ENCODE measurements around the gene FAS. TPM values are rescaled to one million over a fixed set of nuclear protein-coding genes. Genes with fewer than 3 reads are reported as not detected.

FAS gene
- total RNA-seq, 2 donors from 2014 or later = 24.0 to 32.6 TPM

DNA sequence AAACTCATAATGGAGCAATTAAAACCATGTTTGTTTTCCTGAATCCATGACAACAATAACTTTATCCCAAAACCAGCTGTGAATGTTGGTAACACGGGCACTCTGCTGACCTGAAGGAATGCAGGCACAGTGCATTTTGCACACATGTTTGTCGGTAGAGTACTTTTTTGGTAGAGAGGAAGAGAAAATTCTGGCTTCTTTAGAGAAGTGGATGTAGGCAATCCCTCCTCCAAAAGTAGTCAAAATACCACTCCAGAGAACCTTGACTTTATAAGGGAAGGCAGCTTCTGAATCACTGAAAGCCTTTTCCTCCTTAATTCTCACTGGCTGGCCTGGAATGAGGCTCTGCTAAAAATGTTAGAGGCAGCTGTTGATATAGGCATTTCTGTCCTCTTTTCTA lies 22.2 kb upstream of the FAS start:
- TF ChIP-seq, protein P1, sequence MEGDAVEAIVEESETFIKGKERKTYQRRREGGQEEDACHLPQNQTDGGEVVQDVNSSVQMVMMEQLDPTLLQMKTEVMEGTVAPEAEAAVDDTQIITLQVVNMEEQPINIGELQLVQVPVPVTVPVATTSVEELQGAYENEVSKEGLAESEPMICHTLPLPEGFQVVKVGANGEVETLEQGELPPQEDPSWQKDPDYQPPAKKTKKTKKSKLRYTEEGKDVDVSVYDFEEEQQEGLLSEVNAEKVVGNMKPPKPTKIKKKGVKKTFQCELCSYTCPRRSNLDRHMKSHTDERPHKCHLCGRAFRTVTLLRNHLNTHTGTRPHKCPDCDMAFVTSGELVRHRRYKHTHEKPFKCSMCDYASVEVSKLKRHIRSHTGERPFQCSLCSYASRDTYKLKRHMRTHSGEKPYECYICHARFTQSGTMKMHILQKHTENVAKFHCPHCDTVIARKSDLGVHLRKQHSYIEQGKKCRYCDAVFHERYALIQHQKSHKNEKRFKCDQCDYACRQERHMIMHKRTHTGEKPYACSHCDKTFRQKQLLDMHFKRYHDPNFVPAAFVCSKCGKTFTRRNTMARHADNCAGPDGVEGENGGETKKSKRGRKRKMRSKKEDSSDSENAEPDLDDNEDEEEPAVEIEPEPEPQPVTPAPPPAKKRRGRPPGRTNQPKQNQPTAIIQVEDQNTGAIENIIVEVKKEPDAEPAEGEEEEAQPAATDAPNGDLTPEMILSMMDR (IDR thresholded peaks at IDR 0.05) = no peak

DNA sequence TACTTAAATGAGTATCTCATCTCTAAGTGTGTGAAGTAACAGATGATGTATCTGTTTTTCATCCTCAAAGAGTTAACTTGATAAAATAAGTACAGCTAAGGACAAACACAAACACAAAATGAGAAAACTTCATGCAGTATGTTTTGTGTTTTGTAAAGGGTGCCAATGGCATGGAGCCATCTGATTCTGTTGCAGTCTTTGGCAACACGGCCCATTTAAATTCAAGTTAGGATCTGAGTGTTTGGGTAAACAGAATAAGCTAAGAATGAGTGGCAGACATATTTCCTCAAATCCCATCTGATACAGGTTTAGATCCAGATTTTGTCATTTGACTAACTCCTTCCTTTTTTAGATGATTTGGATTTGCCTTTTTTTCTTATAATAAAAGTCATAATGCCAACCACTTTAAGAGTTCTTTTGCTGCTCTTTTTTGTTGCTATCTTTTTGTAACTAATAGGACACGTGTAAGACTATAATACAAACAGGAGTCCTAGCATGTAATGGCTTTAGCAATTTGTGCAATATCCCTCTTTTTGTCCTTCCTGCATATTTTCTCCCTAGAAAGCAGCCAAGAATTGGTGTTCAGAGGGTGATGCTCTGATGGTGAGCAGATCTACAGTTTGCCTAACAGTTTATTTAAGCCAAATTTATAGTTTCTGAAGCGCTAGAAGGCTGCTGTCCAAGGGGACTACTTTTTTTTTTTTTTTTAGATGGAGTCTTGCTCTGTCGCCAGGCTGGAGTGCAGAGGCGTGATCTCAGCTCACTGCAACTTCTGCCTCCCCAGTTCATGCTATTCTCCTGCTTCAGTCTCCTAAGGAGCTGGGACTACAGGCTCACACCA lies 19.2 kb upstream of the FAS start:
- ATAC-seq (ENCODE audit: insufficient number of reproducible peaks, low FRiP score, low read depth) (no peak), DNase-seq (ENCODE audit: low spot score) (no peak)
- Histone ChIP-seq H3K4me3 (peak overlapping the region; percentile 52), H3K27ac (peak overlapping the region; percentile 87 to 90), H3K27me3 (replicated peaks; ENCODE audit: insufficient read depth) (no peaks in the 10 kb centered on the region), H3K9me3 (no peaks in the 10 kb centered on the region), H3K4me1 (ENCODE audit: control insufficient read depth in 1 of 2, low read depth in 2 of 2) (peaks cover 47 to 89% of the 10 kb centered on the region in 2 donors), H3K36me3 (no peaks in the 10 kb centered on the region)
- TF ChIP-seq, protein P1 (IDR thresholded peaks at IDR 0.05) = no peak

More for the DNA sequence above, 22.2 kb upstream of the FAS start:
- ATAC-seq (ENCODE audit: insufficient number of reproducible peaks, low FRiP score, low read depth) (peak; percentile 74), DNase-seq (ENCODE audit: low spot score) (no peak)
- H3K36me3 ChIP-seq = no peaks in the 10 kb centered on the region
- peak overlapping the region; percentile 19 for H3K4me3 ChIP-seq
- H3K27ac ChIP-seq = peak overlapping the region; percentile 80 to 87
- no peaks in the 10 kb centered on the region for H3K9me3 ChIP-seq
- H3K27me3 ChIP-seq (replicated peaks; ENCODE audit: insufficient read depth) = no peaks in the 10 kb centered on the region
- peaks cover 59 to 90% of the 10 kb centered on the region in 2 donors for H3K4me1 ChIP-seq (ENCODE audit: control insufficient read depth in 1 of 2, low read depth in 2 of 2)

DNA sequence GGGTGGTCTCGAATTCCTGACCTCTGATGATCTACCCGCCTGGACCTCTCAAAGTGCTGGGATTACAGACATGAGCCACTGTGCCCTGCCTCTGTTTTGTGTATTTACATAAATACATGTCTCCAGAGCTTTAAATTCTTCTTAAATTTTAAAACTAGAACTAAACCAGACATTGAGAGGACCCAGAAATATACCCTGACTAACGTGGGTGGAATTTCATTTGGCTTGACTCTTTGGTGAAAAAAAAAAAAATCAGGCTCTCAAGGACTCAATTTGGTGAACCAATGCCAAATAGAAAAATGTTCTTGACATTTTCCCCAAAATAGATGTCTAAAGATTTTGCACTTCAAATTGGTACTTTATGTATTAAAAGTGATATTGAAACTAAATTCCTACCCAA lies 16.6 kb upstream of the FAS start:
- Histone ChIP-seq H3K36me3 (no peaks in the 10 kb centered on the region), H3K9me3 (no peaks in the 10 kb centered on the region), H3K27ac (peak overlapping the region; percentile 87 to 90), H3K27me3 (replicated peaks; ENCODE audit: insufficient read depth) (no peaks in the 10 kb centered on the region), H3K4me1 (ENCODE audit: control insufficient read depth in 1 of 2, low read depth in 2 of 2) (peaks cover 29 to 70% of the 10 kb centered on the region in 2 donors), H3K4me3 (peak overlapping the region; percentile 75)
- ATAC-seq (ENCODE audit: insufficient number of reproducible peaks, low FRiP score, low read depth) (peak; percentile 42), DNase-seq (ENCODE audit: low spot score) (no peak)
- TF ChIP-seq, protein P1 (IDR thresholded peaks at IDR 0.05) = no peak

DNA sequence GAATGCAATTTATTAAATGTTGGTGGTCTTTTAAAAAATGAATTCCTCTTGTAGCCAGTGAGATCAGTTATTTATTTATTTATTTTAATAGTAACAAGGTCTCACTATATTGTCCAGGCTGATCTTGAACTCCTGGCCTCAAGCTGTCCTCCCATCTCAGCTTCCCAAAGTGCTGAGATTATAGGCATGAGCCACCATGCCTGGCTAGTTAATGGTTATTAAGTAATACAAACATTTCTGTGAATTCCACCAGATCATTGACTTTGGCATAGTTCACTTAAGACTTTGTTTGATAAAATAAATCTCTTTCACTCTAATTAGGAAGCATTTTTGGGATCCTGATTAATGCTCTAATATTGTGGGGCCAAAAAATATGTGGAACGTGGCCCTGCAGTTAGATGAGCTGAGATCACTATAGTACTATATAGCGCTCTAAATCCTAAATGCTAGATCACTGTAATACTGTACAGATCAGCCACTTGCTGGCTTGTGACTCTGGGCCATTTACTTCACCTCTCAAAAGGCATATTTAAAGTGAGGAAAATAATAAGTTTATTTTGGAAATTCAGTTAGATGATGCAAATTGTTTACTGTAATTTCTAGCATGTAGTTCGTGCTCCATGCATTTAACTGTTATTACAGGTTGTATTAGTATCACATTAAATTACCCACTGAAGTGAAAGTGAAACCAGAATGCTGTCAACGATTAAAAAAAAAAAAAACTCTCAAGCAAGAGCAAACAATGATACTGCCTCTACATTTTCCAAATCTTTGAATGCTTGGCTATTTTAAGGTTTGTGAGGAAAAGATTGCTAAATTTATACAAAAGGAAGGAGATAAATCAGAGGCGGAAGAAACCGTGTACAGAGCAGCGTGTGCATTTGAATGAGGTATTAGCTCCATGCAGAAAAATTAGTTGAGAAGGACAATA lies 15.9 kb upstream of the FAS start:
- TF ChIP-seq, protein P1 (IDR thresholded peaks at IDR 0.05) = no peak
- no peaks in the 10 kb centered on the region for H3K9me3 ChIP-seq
- H3K4me1 ChIP-seq (ENCODE audit: control insufficient read depth in 1 of 2, low read depth in 2 of 2) = peaks cover 23 to 70% of the 10 kb centered on the region in 2 donors
- DNase-seq (ENCODE audit: low spot score) = no peak
- peak overlapping the region; percentile 75 for H3K4me3 ChIP-seq
- no peaks in the 10 kb centered on the region for H3K27me3 ChIP-seq (replicated peaks; ENCODE audit: insufficient read depth)
- no peak for ATAC-seq (ENCODE audit: insufficient number of reproducible peaks, low FRiP score, low read depth)
- H3K36me3 ChIP-seq = no peaks in the 10 kb centered on the region
- peak overlapping the region; percentile 87 to 90 for H3K27ac ChIP-seq

DNA sequence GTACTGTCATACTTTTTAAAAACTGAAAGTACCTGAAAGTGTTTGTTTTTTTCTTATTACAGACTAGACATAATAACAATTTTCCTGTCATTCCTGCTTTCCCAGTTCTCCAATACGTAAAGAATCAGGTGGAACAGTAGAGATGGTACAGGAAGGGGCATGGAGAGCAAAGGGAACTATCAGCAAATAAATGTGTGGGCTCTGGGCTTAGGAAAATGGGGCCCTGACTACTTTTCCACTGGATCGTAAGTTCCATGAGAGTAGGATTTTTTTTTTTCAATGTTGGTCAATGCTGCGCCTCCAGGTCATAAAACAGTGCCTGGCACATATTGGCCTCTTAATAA lies 15.2 kb upstream of the FAS start:
- ATAC-seq (ENCODE audit: insufficient number of reproducible peaks, low FRiP score, low read depth) = no peak
- Histone ChIP-seq H3K27ac (peak overlapping the region; percentile 87 to 90), H3K36me3 (no peaks in the 10 kb centered on the region), H3K27me3 (replicated peaks; ENCODE audit: insufficient read depth) (no peaks in the 10 kb centered on the region), H3K4me1 (ENCODE audit: control insufficient read depth in 1 of 2, low read depth in 2 of 2) (peaks cover 26 to 70% of the 10 kb centered on the region in 2 donors), H3K4me3 (peak overlapping the region; percentile 75), H3K9me3 (no peaks in the 10 kb centered on the region)
- TF ChIP-seq, protein P1 (IDR thresholded peaks at IDR 0.05) = no peak
- DNase-seq (ENCODE audit: low spot score) = no peak

Data from thoracic aorta (tissue), 2 donors.